HepG2 (cell line): Measurements from ENCODE around the gene WDR82. TPM values are rescaled to one million over a fixed set of nuclear protein-coding genes. Genes with fewer than 3 reads are reported as not detected.

Experiments
- GMEB2 ChIP-seq: IDR thresholded peaks from 2 replicates; pipeline ENCODE4 v1.6.1; 2016; ENCODE audit warnings: missing biosample characterization, missing genetic modification reagents, low read depth
- KLF6 ChIP-seq: IDR thresholded peaks from 2 replicates; pipeline ENCODE4 v1.8.0; 2016; ENCODE audit warnings: missing biosample characterization, missing genetic modification reagents
- MATR3 ChIP-seq: sonication (generic); formaldehyde crosslinking; IDR thresholded peaks from 2 replicates; pipeline ENCODE4 v1.4.0; 2020; ENCODE audit warnings: missing genetic modification reagents
- MXD3 ChIP-seq: IDR thresholded peaks from 2 replicates; pipeline ENCODE4 v1.6.1; 2016; ENCODE audit warnings: mild to moderate bottlenecking, missing biosample characterization, missing genetic modification reagents
- NPAS2 ChIP-seq: sonication (generic); formaldehyde crosslinking; IDR thresholded peaks from 2 replicates; pipeline ENCODE4 v1.8.0; 2022; ENCODE audit warnings: mild to moderate bottlenecking, missing genetic modification reagents, borderline replicate concordance
- RARA ChIP-seq: IDR thresholded peaks from 2 replicates; pipeline ENCODE4 v1.6.1; 2016; ENCODE audit warnings: missing genetic modification reagents, missing compliant biosample characterization
- SMAD3 ChIP-seq: sonication (generic); formaldehyde crosslinking; IDR thresholded peaks from 2 replicates; pipeline ENCODE4 v1.4.0; 2020; ENCODE audit warnings: missing genetic modification reagents
- SP1 ChIP-seq, 2 experiments: fragments of 450-650 bp in 1 of 2; sonication (generic) in 1 of 2; formaldehyde crosslinking in 1 of 2; IDR thresholded peaks; 2 replicates each; pipeline versions ENCODE4 v1.4.0 to v1.6.1; 2016 to 2020; ENCODE audit warnings: missing genetic modification reagents in 1 of 2
- SRF ChIP-seq: IDR thresholded peaks from 2 replicates; pipeline ENCODE4 v1.6.1; 2011; ENCODE audit warnings: mild to moderate bottlenecking, low read depth, low read length, moderate library complexity
- TBL1XR1 ChIP-seq: fragments of 150-350 bp; IDR thresholded peaks from 2 replicates; pipeline ENCODE4 v1.6.1; 2014; ENCODE audit warnings: borderline replicate concordance, low read length; ENCODE audit not compliant: partially characterized antibody
- YY1 ChIP-seq: IDR thresholded peaks from 2 replicates; pipeline ENCODE4 v1.6.1; 2011; ENCODE audit warnings: low read length, low read depth, moderate library complexity, mild to moderate bottlenecking; ENCODE audit not compliant: insufficient read depth, insufficient replicate concordance
- ZFP36L2 ChIP-seq: sonication (generic); formaldehyde crosslinking; IDR thresholded peaks from 2 replicates; pipeline ENCODE4 v1.4.0; 2020; ENCODE audit warnings: missing genetic modification reagents
- ZNF142 ChIP-seq: sonication (generic); formaldehyde crosslinking; IDR thresholded peaks from 2 replicates; pipeline ENCODE4 v1.4.0; 2020; ENCODE audit warnings: missing genetic modification reagents
- ZNF484 ChIP-seq: sonication (generic); formaldehyde crosslinking; IDR thresholded peaks from 2 replicates; pipeline ENCODE4 v1.5.1; 2020; ENCODE audit warnings: mild to moderate bottlenecking, low read depth, missing genetic modification reagents, borderline replicate concordance
- ZNF501 ChIP-seq: sonication (generic); formaldehyde crosslinking; IDR thresholded peaks from 2 replicates; pipeline ENCODE4 v1.5.1; 2020; ENCODE audit warnings: mild to moderate bottlenecking, moderate library complexity, missing genetic modification reagents
- ZNF652 ChIP-seq: IDR thresholded peaks from 2 replicates; pipeline ENCODE4 v1.6.1; 2016; ENCODE audit warnings: low read depth, borderline replicate concordance
- ZNF720 ChIP-seq: sonication (generic); formaldehyde crosslinking; IDR thresholded peaks from 2 replicates; pipeline ENCODE4 v1.4.0; 2020; ENCODE audit warnings: missing genetic modification reagents
- ZSCAN25 ChIP-seq: sonication (generic); formaldehyde crosslinking; IDR thresholded peaks from 2 replicates; pipeline ENCODE4 v1.8.0; 2022; ENCODE audit warnings: mild to moderate bottlenecking, missing genetic modification reagents
- polyA plus RNA-seq, 8 experiments: library from polyadenylated mRNA; depleted of rRNA in 3 of 8; stranded (reverse) in 7 of 8; unstranded in 1 of 8; fragments of >200 nt; fragmentation: Illumina TruSeq in 4 of 8; extraction: Trizol in 4 of 8; gene quantifications; 2 replicates each; pipeline versions ENCODE4 v1.2.1 to v1.2.3, GENCODE V29; 2011 to 2016; ENCODE audit warnings: low read depth in 4 of 8, missing spikeins in 1 of 8, mixed read lengths in 1 of 8; ENCODE audit not compliant: insufficient read depth in 1 of 8
- total RNA-seq, 5 experiments: library from RNA; depleted of rRNA; stranded (reverse); fragments of >200 nt; fragmentation: Illumina TruSeq; extraction: Trizol; gene quantifications; 2 replicates each; pipeline ENCODE4 v1.2.3, GENCODE V29; 2016; ENCODE audit warnings: low read depth in 1 of 5

The WDR82 gene
- total and polyA plus RNA-seq, 2 of the 13 experiments (the other 11 are each of a cell fraction or from before 2014, with no cell fraction given), result 39.1 to 59.5 TPM

GRCh38 chr3:52238761-52239701 is 39.4 kb downstream of the WDR82 start, which contains the start of gene TWF2 (continued):
- TF ChIP-seq ZNF501 (CRISPR knock-in tag) (peak; percentile 17), YY1 (peak; percentile 80), MATR3 (CRISPR knock-in tag) (no peak), ZNF484 (CRISPR knock-in tag) (no peak; the same call in 1 of the 2 replicates), GMEB2 (CRISPR knock-in tag) (no peak), ZFP36L2 (CRISPR knock-in tag) (no peak), KLF6 (CRISPR knock-in tag) (no peak), RARA (CRISPR knock-in tag) (no peak), NPAS2 (CRISPR knock-in tag) (no peak), SP1 (IDR thresholded peaks at IDR 0.05) (no peak), SP1 (CRISPR knock-in tag; IDR thresholded peaks at IDR 0.05) (no peak; the same call in 1 of the 2 replicates), SRF (no peak), ZNF720 (CRISPR knock-in tag) (no peak), MXD3 (CRISPR knock-in tag) (peak; percentile 29; the same call in 1 of the 2 replicates), SMAD3 (CRISPR knock-in tag) (0 out of 2 replicates have a peak, but pooled peaks have one; percentile 0), ZNF652 (CRISPR knock-in tag) (no peak), TBL1XR1 (no peak), ZSCAN25 (0 out of 2 replicates have a peak, but pooled peaks have one; percentile 55), ZNF142 (CRISPR knock-in tag) (peak; percentile 61; the same call in 1 of the 2 replicates)
